AG04450 (cell line): ENCODE data around the gene SLC2A3. TPM values are rescaled to one million over a fixed set of nuclear protein-coding genes. Genes with fewer than 3 reads are reported as not detected.

Experiments used
- CTCF ChIA-PET: fragments of 300-600, 350-600 bp; formaldehyde crosslinking; extraction: SDS; loops from one replicate; lab custom pipeline; 2022; ENCODE audit warnings: antibody characterized with exemption, inconsistent platforms; lab: Charles Lee
- POLR2A ChIA-PET: fragments of 350-600 bp; formaldehyde crosslinking; extraction: SDS; loops from one replicate; lab custom pipeline; 2021; ENCODE audit warnings: antibody characterized with exemption, inconsistent platforms; lab: Yijun Ruan, JAX
- DNase-seq: peaks from one replicate; pipeline ENCODE4 v3.0.0-alpha.2; 2011; ENCODE audit warnings: low read depth, low spot score
- H3K27ac ChIP-seq: one replicate; pipeline ENCODE4 v1.5.1; 2012; ENCODE audit warnings: low read depth, low read length, control low read depth
- H3K27me3 ChIP-seq: one replicate; pipeline ENCODE4 v1.6.0; 2012; ENCODE audit warnings: low read length; ENCODE audit not compliant: control insufficient read depth, insufficient read depth
- H3K4me3 ChIP-seq: 2 replicates; pipeline ENCODE4 v1.5.1; 2011; ENCODE audit warnings: mild to moderate bottlenecking, low read depth, low read length, control low read depth
- H3K9me3 ChIP-seq: 2 replicates; pipeline ENCODE4 v1.5.1; 2012; ENCODE audit warnings: low read length; ENCODE audit not compliant: control insufficient read depth, insufficient read depth
- CTCF ChIP-seq: IDR thresholded peaks from 2 replicates; pipeline ENCODE4 v1.5.1; 2011; ENCODE audit warnings: low read depth, low read length, control low read depth, inconsistent platforms
- polyA plus RNA-seq: library from polyadenylated mRNA; depleted of rRNA; stranded (reverse); fragments of >200 nt; gene quantifications from 2 replicates; pipeline ENCODE4 v1.2.3, GENCODE V29; 2011; rRNA removed
- small RNA-seq: library from RNA; depleted of rRNA; stranded (forward); fragments of <200 nt; gene quantifications from one replicate; pipeline ENCODE3, GENCODE V24; 2012; ENCODE audit warnings: low read depth; ENCODE audit not compliant: insufficient read length

The SLC2A3 gene
- polyA plus RNA-seq, 1 experiment, result 58.5 TPM

- Histone ChIP-seq H3K4me3 (no peak overlapping the region), H3K27ac (no peak overlapping the region), H3K27me3 (no peaks in the 10 kb centered on the region), H3K9me3 (no peaks in the 10 kb centered on the region; the same call in 1 of the 2 replicates)
- POLR2A ChIA-PET, result interaction anchor here (0.6 kb wide), 1 partner anchor 39 kb away, joined by 3 read pairs; no protein-coding TSS in a partner anchor
- CTCF ChIA-PET, result interaction anchor here (0.6 kb wide), 1 partner anchor 172 kb away, joined by 3 read pairs; no protein-coding TSS in a partner anchor
- DNase-seq, result no peak
- TF ChIP-seq CTCF, result no peak
Observed at GRCh38 chr12:7879246-7879645, 56.7 kb downstream of the SLC2A3 start.

GRCh38 chr12:7877420-7877819 is 58.6 kb downstream of the SLC2A3 start:
- H3K27ac ChIP-seq, result no peak overlapping the region
- POLR2A ChIA-PET, result interaction anchor here (0.5 to 0.7 kb wide), 2 partner anchors 13 to 131 kb away, joined by 3 to 4 read pairs; no protein-coding TSS in a partner anchor
- no peak for TF ChIP-seq CTCF
- CTCF ChIA-PET, result interaction anchor here (0.7 kb wide), 2 partner anchors 8 to 19 kb away, joined by 3 read pairs; no protein-coding TSS in a partner anchor
- peaks cover 4% of the 10 kb centered on the region for H3K27me3 ChIP-seq
- DNase-seq, result no peak
- no peak overlapping the region for H3K4me3 ChIP-seq
- no peaks in the 10 kb centered on the region; the same call in 1 of the 2 replicates for H3K9me3 ChIP-seq

DNA sequence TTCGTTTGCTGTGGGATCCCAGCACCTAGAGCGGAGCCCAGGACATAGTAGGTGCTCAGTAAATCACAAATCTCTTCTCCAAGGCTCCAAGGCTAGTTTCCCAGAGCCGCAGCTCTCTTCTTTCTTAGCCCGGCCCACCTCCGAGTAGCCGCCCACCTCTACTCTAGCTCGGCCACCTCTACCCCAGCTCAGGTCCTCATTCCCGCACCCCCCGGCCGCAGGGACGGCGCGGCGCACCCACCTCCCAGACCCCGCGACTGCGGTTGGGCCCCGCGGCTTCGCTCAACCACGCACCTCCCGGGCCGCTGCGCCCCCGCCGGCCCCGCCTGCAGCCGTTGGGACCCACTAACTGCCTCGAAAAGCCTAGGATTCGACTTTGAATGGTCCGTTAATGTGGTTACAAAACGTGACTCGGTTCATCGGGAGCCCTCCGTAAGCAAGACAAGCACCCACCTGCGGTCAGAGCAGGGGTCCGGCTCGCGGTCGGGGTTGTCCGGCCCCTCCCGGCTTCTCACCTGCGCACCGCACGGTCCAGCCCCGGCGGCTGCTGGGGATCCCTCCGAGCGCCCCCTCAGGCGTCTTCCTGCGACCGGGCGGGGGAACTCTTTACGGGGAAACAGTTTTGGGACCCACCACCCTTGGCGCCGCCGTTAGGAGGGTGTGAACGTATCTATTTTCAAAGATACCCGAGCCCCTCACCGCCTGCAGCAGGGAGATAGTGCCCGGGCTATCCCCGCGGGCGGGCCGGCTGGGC is 63.2 kb downstream of the SLC2A3 start, which contains the start of gene SLC2A14:
SLC2A14 (minus strand) TSS at position 350 of the 754 bp plus-strand sequence. CDS start 3,035 bp downstream, outside the sequence.
- H3K27me3 ChIP-seq, result peaks cover 7% of the 10 kb centered on the region
- no peak for TF ChIP-seq CTCF
- peak within 1 kb of the TSS; percentile 35 for H3K4me3 ChIP-seq
- ChIA-PET CTCF (no interaction called here), POLR2A (no interaction called here)
- no peaks in the 10 kb centered on the region; the same call in 1 of the 2 replicates for H3K9me3 ChIP-seq
- DNase-seq, result no peak
- H3K27ac ChIP-seq, result no peak within 1 kb of the TSS

- H3K27ac ChIP-seq, result no peak overlapping the region
- POLR2A ChIA-PET, result no interaction called here
- TF ChIP-seq CTCF, result no peak
- peaks cover 7% of the 10 kb centered on the region for H3K27me3 ChIP-seq
- no peak overlapping the region for H3K4me3 ChIP-seq
- CTCF ChIA-PET, result interaction anchor here (0.5 kb wide), 1 partner anchor 46 kb away, joined by 3 read pairs; no protein-coding TSS in a partner anchor
- H3K9me3 ChIP-seq, result no peaks in the 10 kb centered on the region; the same call in 1 of the 2 replicates
- DNase-seq, result no peak
Observed at GRCh38 chr12:7870335-7870734, 65.7 kb downstream of the SLC2A3 start.

Small RNA genes within 50 kb of the gene (small RNA-seq; reads per million reads assigned to genes)
- gene RF00019, result not detected

Other genes starting within 250 kb of the SLC2A3 start
- gene GDF3, start 240.4 kb downstream of the SLC2A3 start, polyA plus RNA-seq, result not detected in 2 replicates
- gene DPPA3, start 224.8 kb downstream of the SLC2A3 start, polyA plus RNA-seq, result not detected in 2 replicates
- not detected in 2 replicates for gene CLEC4C, start 188.8 kb downstream of the SLC2A3 start, polyA plus RNA-seq
- not detected in 2 replicates for gene NANOGNB, start 171.0 kb downstream of the SLC2A3 start, polyA plus RNA-seq
- gene NANOG, start 146.8 kb downstream of the SLC2A3 start, polyA plus RNA-seq, result 0.01 TPM in 1 of 2 replicates, not detected in the other
- 0.12 and 0.17 TPM in 2 replicates for gene SLC2A14, start 63.3 kb downstream of the SLC2A3 start, polyA plus RNA-seq
- gene FOXJ2, start 96.5 kb upstream of the SLC2A3 start, polyA plus RNA-seq, result 5.7 and 6.3 TPM in 2 replicates
- 0.52 and 0.71 TPM in 2 replicates for gene C3AR1, start 130.2 kb upstream of the SLC2A3 start, polyA plus RNA-seq
- gene NECAP1, start 146.1 kb upstream of the SLC2A3 start, polyA plus RNA-seq, result 25.6 and 30.4 TPM in 2 replicates
- 0.19 and 0.24 TPM in 2 replicates for gene CLEC4A, start 187.4 kb upstream of the SLC2A3 start, polyA plus RNA-seq
- gene ZNF705A, start 220.8 kb upstream of the SLC2A3 start, polyA plus RNA-seq, result not detected in 2 replicates